ENCODE data around the gene CFAP43. TPM values are rescaled to one million over a fixed set of nuclear protein-coding genes. Genes with fewer than 3 reads are reported as not detected.

CFAP43 gene
- total RNA-seq, result 1 to 10 TPM; 2.6 to 4.1 TPM
- polyA plus RNA-seq (2013, experiment 1 of 2), result 1.5 TPM
- polyA plus RNA-seq (2013, experiment 2 of 2), result 0.91 TPM
- long read RNA-seq, experiment 1, partial matches to known transcripts, result 3 of 4 reads
- long read RNA-seq, experiment 1, other reads (novel, unspliced or antisense), result 1 of 4 reads
- long read RNA-seq, experiment 2, partial matches to known transcripts, result 8 of 19 reads
- long read RNA-seq, experiment 2, other reads (novel, unspliced or antisense), result 9 of 19 reads
- long read RNA-seq, experiment 3, partial matches to known transcripts, result 2 of 6 reads
- long read RNA-seq, experiment 3, other reads (novel, unspliced or antisense), result 3 of 6 reads
- long read RNA-seq, experiment 4, partial matches to known transcripts, result 2 of 2 reads
- long read RNA-seq, experiment 4, other reads (novel, unspliced or antisense), result 0 of 2 reads

DNA sequence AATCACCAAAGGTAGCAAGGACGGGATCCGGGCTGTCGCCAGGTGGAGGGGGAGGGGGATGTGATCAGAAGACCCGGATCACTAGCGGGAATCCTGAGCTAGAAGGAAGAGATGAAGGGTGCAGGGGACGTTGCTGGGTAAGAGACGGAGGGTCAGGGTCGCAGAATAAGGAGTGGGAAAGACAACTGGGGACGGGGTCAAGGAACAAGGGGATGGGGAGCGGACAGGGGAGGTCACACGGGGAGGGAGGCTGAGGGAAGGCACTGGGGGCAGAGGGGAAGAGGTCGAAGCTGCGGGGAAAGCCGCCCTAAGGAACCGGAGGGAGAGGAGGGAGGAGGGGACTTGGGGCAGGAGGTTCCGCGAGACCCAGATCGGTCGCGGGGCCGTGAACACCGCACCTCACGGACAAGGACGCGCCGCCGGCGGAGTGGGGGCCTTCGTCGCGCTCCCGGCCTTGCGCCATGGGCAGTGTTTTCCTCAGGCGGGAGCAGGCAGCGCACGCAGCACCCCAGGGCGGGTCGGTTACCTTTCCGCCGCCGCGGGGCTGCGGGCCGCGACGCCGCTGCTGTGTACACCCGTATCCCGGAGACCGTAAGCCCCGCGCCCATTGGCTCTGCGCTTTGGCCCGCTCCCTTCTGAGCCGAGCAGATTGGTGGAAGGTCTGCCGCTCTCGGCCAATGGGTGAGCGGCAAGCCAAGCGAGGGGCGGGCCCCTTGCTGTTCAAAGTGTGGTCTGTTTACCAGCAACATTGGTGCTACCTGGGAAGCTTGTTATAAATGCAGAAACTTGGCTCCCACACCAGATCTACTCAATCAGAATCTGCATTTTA is at the start of gene CFAP43:
Gene CFAP43 (minus strand): TSS at position 581 of the 829 bp plus-strand sequence. CDS start 118 bp downstream, at position 463.
- Histone ChIP-seq H3K9ac (ENCODE audit: extremely low read depth, low read length, poor library complexity, severe bottlenecking) (peak within 1 kb of the TSS; percentile 96), H3K4me3 (ENCODE audit: low read length) (peak within 1 kb of the TSS; percentile 95), H3K4me1 (ENCODE audit: control insufficient read depth, insufficient read depth, low read length) (no peaks in the 10 kb centered on the region), H3K36me3 (ENCODE audit: control insufficient read depth, insufficient read depth, low read length) (no peaks in the 10 kb centered on the region), H3K27ac (ENCODE audit: low read depth, low read length) (peak within 1 kb of the TSS; percentile 60), H3K9me3 (ENCODE audit: control insufficient read depth, low read length) (peaks cover 30% of the 10 kb centered on the region), H3K27me3 (ENCODE audit: control insufficient read depth, insufficient read depth, low read length, poor library complexity, severe bottlenecking) (no peaks in the 10 kb centered on the region)
- peaks cover 4% of the 10 kb centered on the region for H3K4me1 Mint-ChIP-seq
- H3K27me3 Mint-ChIP-seq (ENCODE audit: insufficient read depth), result no peaks in the 10 kb centered on the region
- H3K36me3 Mint-ChIP-seq (ENCODE audit: low read depth), result peaks cover 21% of the 10 kb centered on the region
- peaks cover 26% of the 10 kb centered on the region for H3K9me3 Mint-ChIP-seq
- DNase-seq, result peak; percentile 99
- H3K27ac Mint-ChIP-seq, result peak within 1 kb of the TSS; percentile 95
- peak within 1 kb of the TSS; percentile 87 for H3K4me3 Mint-ChIP-seq
- TF ChIP-seq, protein P1, sequence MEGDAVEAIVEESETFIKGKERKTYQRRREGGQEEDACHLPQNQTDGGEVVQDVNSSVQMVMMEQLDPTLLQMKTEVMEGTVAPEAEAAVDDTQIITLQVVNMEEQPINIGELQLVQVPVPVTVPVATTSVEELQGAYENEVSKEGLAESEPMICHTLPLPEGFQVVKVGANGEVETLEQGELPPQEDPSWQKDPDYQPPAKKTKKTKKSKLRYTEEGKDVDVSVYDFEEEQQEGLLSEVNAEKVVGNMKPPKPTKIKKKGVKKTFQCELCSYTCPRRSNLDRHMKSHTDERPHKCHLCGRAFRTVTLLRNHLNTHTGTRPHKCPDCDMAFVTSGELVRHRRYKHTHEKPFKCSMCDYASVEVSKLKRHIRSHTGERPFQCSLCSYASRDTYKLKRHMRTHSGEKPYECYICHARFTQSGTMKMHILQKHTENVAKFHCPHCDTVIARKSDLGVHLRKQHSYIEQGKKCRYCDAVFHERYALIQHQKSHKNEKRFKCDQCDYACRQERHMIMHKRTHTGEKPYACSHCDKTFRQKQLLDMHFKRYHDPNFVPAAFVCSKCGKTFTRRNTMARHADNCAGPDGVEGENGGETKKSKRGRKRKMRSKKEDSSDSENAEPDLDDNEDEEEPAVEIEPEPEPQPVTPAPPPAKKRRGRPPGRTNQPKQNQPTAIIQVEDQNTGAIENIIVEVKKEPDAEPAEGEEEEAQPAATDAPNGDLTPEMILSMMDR (conservative IDR thresholded peaks at IDR 0.05), result no peak
- 0 to 2% methylated on average over 37 to 60 of the region's 60 CpGs for WGBS, 2 experiments (ENCODE audit: insufficient coverage in 1 of 2, insufficient read length in 1 of 2)

DNA sequence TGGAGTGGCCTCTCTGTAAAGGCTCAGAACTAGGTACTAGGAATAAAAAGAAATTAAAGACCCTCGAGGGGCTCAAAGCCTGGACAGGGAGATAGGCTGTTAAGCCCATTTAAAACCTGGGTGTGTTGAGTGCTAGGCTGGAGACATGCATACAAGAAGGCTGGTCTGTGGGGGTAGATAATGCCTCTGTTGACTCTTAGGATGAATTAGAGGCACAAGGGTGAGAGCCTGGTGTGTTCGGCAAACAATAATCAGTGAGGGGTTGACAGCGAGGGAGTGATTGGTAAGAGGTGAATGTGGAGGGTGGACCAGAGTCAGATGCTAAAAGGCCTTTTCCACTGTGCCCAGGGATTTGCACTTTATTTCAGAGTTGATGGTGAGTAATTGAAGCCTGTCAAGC is 49.5 kb upstream of the CFAP43 start:
- no peaks in the 10 kb centered on the region for H3K9me3 ChIP-seq (ENCODE audit: control insufficient read depth, low read length)
- DNase-seq, result peak; percentile 53
- H3K27ac ChIP-seq (ENCODE audit: low read depth, low read length), result no peak overlapping the region
- Mint-ChIP-seq H3K4me1 (peaks cover 19% of the 10 kb centered on the region), H3K27me3 (ENCODE audit: insufficient read depth) (peaks cover 36% of the 10 kb centered on the region), H3K9me3 (no peaks in the 10 kb centered on the region), H3K36me3 (ENCODE audit: low read depth) (peaks cover 16% of the 10 kb centered on the region), H3K27ac (no peak overlapping the region), H3K4me3 (no peak overlapping the region)
- H3K4me1 ChIP-seq (ENCODE audit: control insufficient read depth, insufficient read depth, low read length), result no peaks in the 10 kb centered on the region
- H3K4me3 ChIP-seq (ENCODE audit: low read length), result no peak overlapping the region
- 47 to 79% methylated on average over 3 of the region's 3 CpGs for WGBS, 2 experiments (ENCODE audit: insufficient coverage in 1 of 2, insufficient read length in 1 of 2)
- no peaks in the 10 kb centered on the region for H3K36me3 ChIP-seq (ENCODE audit: control insufficient read depth, insufficient read depth, low read length)
- TF ChIP-seq, protein P1 (conservative IDR thresholded peaks at IDR 0.05), result no peak
- peaks cover 38% of the 10 kb centered on the region for H3K27me3 ChIP-seq (ENCODE audit: control insufficient read depth, insufficient read depth, low read length, poor library complexity, severe bottlenecking)
- no peak overlapping the region for H3K9ac ChIP-seq (ENCODE audit: extremely low read depth, low read length, poor library complexity, severe bottlenecking)

- Mint-ChIP-seq H3K9me3 (no peaks in the 10 kb centered on the region), H3K4me1 (peaks cover 29% of the 10 kb centered on the region), H3K27me3 (ENCODE audit: insufficient read depth) (peaks cover 45% of the 10 kb centered on the region), H3K36me3 (ENCODE audit: low read depth) (peaks cover 16% of the 10 kb centered on the region), H3K4me3 (no peak overlapping the region), H3K27ac (no peak overlapping the region)
- no peaks in the 10 kb centered on the region for H3K36me3 ChIP-seq (ENCODE audit: control insufficient read depth, insufficient read depth, low read length)
- 80 to 99% methylated on average over 1 to 3 of the region's 3 CpGs for WGBS, 2 experiments (ENCODE audit: insufficient coverage in 1 of 2, insufficient read length in 1 of 2)
- H3K4me1 ChIP-seq (ENCODE audit: control insufficient read depth, insufficient read depth, low read length), result no peaks in the 10 kb centered on the region
- no peak overlapping the region for H3K27ac ChIP-seq (ENCODE audit: low read depth, low read length)
- H3K4me3 ChIP-seq (ENCODE audit: low read length), result no peak overlapping the region
- TF ChIP-seq, protein P1 (conservative IDR thresholded peaks at IDR 0.05), result no peak
- peaks cover 46% of the 10 kb centered on the region for H3K27me3 ChIP-seq (ENCODE audit: control insufficient read depth, insufficient read depth, low read length, poor library complexity, severe bottlenecking)
- DNase-seq, result no peak
- no peak overlapping the region for H3K9ac ChIP-seq (ENCODE audit: extremely low read depth, low read length, poor library complexity, severe bottlenecking)
- H3K9me3 ChIP-seq (ENCODE audit: control insufficient read depth, low read length), result no peaks in the 10 kb centered on the region
Measured at GRCh38 chr10:104279550-104280259, 47.5 kb upstream of the CFAP43 start.
